ENCODE measurements around the gene AASDH.
"Not testable (repeated sequence)": the region's sequence is repeated elsewhere in the genome, so short reads cannot be mapped to it uniquely, and the experiment has no call there.

AASDH gene

GRCh38 chr4:56391270-56391669, 4.0 kb upstream of the AASDH start:
- no peak for DNase-seq

DNA sequence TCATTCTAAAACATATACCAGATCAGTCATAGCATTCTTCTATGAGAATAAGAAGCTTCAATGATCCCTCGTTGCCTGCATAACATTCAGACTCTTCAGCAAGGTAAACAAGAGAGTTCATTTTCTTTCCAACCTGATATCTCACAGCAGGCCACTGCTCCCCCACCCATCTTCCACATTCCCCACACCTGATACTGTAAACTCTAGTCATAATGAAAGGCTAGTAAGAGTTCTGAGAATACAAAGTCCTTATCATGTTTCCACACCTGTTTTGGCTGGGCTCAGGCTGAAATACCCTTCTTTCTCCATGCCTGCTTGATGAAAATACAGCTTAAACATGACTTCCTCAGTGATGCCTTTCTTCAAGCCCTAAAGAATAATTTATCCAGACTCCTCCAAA, 2.3 kb upstream of the AASDH start:
- DNase-seq, result no peak

GRCh38 chr4:56388306-56388705, 1.0 kb upstream of the AASDH start:
- no peak for DNase-seq

- no peak for DNase-seq
These were observed 1.2 kb downstream of the AASDH start for GRCh38 chr4:56386091-56386490.

- no peak for DNase-seq
These were observed 11.8 kb downstream of the AASDH start for GRCh38 chr4:56375458-56375857.

GRCh38 chr4:56374956-56375355, 12.3 kb downstream of the AASDH start:
- DNase-seq, result no peak

DNA sequence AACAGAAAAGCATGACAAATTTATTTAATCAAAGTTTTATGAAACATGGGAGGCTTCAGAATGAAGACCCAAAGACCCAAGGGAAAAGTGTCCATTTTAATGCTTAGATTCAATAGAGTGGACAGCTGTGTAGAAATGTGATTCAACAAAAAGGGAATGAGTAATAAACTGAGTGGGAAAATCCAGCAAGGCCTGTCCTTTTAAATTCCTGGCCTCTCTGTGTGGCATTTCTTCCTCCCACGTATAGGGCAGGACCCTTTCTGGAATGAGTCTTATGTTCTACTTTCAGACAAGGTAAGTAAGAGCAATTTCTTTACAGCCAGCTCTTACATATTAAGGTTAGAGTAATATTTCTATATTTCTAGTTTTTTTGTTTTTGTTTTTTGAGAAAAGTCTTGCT, 14.5 kb downstream of the AASDH start:
- no peak for DNase-seq

DNA sequence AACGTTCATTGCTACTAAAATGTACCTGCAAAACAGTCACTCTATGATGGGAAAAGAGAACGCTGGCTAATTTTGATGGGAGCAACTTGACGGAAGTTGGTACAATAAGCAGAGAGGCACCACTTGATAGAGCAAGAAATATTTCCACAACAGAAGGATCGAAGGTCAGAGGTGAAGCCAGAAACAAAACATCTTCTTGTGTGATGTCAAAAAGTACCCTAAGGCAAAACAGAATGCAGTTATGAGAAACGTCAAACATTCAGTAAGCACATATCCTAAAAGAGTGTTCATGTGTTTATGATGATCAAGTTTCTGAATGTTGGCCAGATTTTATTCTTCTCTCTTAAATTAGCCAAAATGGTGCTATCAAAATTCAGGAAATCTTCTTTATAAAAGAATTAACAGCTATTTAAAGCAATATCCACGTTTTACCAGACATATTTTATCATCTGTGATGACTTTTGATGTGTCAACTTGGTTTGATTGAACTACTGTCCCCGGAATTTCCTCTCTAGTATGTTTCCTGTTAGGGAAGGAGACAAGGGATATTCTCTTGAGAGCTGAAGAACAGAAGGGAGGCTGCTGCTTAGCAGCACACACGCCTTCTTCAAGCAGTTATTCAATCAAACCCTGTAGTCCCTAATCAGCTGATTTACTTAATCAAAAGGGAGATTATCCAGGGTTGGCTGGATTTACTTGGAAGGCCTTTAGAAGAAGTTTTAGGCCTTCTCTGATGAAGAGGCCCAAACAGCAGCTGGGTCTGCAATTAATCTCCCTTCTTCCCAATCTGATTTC, 15.7 kb downstream of the AASDH start:
- DNase-seq, result no peak

DNA sequence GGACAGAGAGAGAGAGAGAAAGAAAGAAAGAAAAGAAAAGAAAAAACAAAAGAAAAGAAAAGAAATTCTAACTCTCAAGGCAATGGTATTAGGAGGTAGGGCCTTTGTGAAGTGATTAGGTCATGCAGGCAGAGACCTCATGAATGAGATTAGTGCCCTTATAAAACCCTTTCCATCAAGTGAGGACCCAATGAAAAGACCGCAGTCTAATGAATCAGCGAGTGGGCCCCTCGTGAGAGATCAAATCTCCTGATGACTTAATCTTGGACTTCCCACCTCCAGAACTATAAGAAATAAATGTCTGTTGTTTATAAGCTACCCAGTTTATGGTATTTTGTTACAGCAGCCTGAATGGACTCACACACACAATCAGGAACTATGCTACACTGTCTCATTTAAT, 16.9 kb downstream of the AASDH start:
- no peak for DNase-seq

- not testable (repeated sequence) for DNase-seq
These were observed 24.3 kb downstream of the AASDH start for GRCh38 chr4:56362981-56363380.

DNA sequence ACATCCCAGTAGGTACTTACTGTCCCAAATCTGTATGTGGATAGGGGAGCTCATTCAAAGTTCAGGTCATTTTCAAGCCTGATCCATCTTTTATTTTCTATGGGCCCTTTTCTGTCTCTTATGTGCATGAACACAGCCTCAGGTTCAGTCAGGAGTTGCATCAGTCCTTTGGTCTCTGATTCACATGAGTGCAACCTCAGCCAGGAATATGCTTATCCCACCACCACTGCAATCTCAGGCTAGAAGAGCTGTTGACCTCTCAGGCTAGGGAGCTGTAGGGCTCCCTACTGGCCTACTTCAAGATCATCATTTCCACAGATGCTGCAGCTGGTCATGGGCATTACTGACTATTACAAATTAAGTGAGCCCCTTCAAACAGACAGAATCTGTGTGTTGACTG, 27.2 kb downstream of the AASDH start:
- DNase-seq, result no peak

- DNase-seq, result no peak
These were observed 30.6 kb downstream of the AASDH start for GRCh38 chr4:56356650-56357049.

DNA sequence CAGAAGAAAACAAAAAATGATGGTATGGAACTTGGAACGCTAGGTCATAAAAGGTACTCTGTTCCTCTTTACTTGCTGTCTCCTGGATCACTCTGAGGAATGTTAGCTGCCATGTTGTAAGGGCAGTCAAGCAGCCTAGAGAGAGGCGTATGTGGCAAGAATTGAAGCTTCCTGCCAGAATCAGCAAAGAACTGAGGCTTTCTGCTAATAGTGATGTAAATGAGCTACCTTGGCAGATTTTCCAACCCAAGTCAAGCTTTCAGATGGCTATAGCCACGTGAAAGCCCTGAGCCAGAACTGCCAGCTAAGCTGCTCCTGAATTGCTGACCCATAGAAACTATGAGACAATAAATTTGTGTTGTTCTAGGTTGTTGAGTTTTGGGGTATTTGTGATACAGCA, 38.7 kb downstream of the AASDH start:
- DNase-seq, result no peak

- DNase-seq, result no peak
These were observed 41.8 kb downstream of the AASDH start for GRCh38 chr4:56345458-56345857.

- no peak for DNase-seq
These were observed 44.5 kb downstream of the AASDH start for GRCh38 chr4:56342746-56343145.

- no peak for DNase-seq
These were observed 56.6 kb downstream of the AASDH start for GRCh38 chr4:56330691-56331090.

GRCh38 chr4:56326363-56326762, 60.9 kb downstream of the AASDH start:
- DNase-seq, result no peak

- no peak for DNase-seq
These were observed 63.2 kb downstream of the AASDH start for GRCh38 chr4:56324011-56324610.

- no peak for DNase-seq
These were observed 64.0 kb downstream of the AASDH start for GRCh38 chr4:56323327-56323726.

DNA sequence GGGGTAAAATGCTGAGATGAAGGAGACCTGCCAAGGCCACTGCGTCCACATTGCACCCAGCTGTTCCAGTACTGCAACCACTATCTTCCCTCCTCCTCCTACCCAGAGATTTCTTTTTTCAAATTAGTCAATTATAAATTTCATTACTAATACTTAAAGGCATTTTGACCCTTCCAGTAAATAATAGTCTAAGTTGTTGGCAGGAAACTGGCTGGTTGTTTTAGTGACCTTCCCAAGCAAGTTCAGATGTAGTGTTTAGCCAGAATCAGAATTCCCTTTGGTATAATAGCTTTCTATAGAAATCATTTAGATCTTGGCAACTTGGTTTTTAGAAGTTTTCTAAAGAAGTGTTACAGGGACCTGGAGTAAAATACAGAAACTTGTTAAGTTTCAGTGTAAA, 66.0 kb downstream of the AASDH start:
- no peak for DNase-seq

GRCh38 chr4:56320293-56320692, 67.0 kb downstream of the AASDH start:
- no peak for DNase-seq

DNA sequence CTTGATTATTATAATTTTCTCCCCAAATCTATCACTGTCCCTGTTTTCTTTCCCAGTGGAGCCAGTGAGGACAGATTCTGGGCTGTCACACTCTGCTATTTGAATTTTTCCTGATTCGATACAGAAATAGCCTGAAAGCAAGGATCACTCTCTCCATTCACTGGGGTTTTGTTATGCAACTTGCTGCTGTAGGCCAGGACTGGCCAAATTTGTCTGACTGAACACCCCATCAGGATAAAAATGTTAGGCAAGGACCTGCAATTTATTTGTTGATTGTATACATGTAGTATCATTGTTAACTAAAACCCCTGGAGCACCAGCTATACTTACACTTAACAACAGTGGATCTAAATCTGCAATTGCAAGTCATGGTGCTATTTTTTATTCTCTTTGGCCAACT, 68.7 kb downstream of the AASDH start:
- DNase-seq, result no peak

- DNase-seq, result no peak
These were observed 69.5 kb downstream of the AASDH start for GRCh38 chr4:56317749-56318148.

GRCh38 chr4:56316011-56316650, 71.2 kb downstream of the AASDH start:
- no peak for DNase-seq
